ENCODE data around the gene TMED7.

DNA sequence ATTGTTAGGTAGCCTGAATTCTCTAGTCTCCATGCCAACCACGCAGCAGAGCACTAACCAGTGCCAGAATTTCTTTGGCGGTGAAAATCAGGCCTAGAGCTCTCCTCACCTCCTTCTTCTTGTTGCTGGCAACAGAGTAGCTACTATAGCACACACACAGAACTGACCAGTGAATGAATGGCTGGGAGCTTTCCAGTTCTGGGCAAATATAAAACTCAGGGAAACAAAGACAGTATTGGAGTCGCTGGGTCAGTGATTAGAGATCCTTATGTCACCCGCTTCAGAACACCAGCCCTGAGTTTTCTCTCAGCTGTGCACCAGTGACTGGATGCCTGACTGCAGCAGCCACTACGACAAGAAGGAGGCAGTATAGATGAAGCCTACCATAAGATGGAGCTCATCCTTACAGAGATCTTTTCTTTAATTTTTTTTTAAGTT is 54.4 kb downstream of the TMED7 start:
- TF ChIP-seq, protein P1, sequence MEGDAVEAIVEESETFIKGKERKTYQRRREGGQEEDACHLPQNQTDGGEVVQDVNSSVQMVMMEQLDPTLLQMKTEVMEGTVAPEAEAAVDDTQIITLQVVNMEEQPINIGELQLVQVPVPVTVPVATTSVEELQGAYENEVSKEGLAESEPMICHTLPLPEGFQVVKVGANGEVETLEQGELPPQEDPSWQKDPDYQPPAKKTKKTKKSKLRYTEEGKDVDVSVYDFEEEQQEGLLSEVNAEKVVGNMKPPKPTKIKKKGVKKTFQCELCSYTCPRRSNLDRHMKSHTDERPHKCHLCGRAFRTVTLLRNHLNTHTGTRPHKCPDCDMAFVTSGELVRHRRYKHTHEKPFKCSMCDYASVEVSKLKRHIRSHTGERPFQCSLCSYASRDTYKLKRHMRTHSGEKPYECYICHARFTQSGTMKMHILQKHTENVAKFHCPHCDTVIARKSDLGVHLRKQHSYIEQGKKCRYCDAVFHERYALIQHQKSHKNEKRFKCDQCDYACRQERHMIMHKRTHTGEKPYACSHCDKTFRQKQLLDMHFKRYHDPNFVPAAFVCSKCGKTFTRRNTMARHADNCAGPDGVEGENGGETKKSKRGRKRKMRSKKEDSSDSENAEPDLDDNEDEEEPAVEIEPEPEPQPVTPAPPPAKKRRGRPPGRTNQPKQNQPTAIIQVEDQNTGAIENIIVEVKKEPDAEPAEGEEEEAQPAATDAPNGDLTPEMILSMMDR (conservative IDR thresholded peaks at IDR 0.05 in 1 of 2, IDR thresholded peaks at IDR 0.05 in 1 of 2; ENCODE audit: extremely low read depth in 1 of 2, insufficient read depth in 1 of 2, low read depth in 1 of 2, low read length in 2 of 2), result no peak
- no peak for TF ChIP-seq EZH2 (IDR thresholded peaks at IDR 0.05; ENCODE audit: borderline replicate concordance, low read length)

All from mammary epithelial cell (primary cell).